Measurements from ENCODE around the gene PARP2.

Gene PARP2, protein sequence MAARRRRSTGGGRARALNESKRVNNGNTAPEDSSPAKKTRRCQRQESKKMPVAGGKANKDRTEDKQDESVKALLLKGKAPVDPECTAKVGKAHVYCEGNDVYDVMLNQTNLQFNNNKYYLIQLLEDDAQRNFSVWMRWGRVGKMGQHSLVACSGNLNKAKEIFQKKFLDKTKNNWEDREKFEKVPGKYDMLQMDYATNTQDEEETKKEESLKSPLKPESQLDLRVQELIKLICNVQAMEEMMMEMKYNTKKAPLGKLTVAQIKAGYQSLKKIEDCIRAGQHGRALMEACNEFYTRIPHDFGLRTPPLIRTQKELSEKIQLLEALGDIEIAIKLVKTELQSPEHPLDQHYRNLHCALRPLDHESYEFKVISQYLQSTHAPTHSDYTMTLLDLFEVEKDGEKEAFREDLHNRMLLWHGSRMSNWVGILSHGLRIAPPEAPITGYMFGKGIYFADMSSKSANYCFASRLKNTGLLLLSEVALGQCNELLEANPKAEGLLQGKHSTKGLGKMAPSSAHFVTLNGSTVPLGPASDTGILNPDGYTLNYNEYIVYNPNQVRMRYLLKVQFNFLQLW

DNA sequence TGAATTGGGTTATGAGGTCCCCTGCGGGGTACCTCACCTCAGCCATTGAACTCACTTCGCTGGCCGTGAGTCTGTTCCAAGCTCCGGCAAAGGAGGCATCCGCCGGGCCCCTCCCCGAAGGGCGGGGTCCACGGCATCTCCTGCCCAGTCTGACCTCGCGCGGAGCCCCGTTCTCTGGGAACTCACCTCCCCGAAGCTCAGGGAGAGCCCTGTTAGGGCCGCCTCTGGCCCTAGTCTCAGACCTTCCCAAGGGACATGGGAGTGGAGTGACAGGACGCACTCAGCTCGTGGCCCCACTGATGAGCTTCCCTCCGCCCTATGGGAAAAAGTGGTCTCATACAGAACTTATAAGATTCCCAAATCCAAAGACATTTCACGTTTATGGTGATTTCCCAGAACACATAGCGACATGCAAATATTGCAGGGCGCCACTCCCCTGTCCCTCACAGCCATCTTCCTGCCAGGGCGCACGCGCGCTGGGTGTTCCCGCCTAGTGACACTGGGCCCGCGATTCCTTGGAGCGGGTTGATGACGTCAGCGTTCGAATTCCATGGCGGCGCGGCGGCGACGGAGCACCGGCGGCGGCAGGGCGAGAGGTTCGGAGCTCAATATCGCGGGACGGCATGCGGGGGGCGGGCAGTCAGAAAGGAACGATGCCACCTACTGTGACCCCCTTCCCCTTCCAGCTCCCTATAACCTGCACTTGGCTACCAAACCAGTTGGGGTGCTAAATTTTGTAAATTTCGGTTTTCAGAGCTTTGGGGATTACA, at the start of gene PARP2:
PARP2 (plus strand) TSS at position 544 of the 770 bp plus-strand sequence; CDS start at position 551, 7 bp downstream.
- Histone ChIP-seq H3K27me3 (ENCODE audit: control insufficient read depth, insufficient read depth, low read length) (no peaks in the 10 kb centered on the region), H3K4me1 (ENCODE audit: control insufficient read depth, insufficient read depth, low read length) (no peaks in the 10 kb centered on the region), H3K4me3 (ENCODE audit: low read length) (peak within 1 kb of the TSS; percentile 74), H3K36me3 (ENCODE audit: control insufficient read depth, insufficient read depth, low read length) (no peaks in the 10 kb centered on the region), H3K9me3 (ENCODE audit: control insufficient read depth, low read length) (no peaks in the 10 kb centered on the region), H3K9ac (ENCODE audit: low read length) (peak within 1 kb of the TSS; percentile 69)

DNA sequence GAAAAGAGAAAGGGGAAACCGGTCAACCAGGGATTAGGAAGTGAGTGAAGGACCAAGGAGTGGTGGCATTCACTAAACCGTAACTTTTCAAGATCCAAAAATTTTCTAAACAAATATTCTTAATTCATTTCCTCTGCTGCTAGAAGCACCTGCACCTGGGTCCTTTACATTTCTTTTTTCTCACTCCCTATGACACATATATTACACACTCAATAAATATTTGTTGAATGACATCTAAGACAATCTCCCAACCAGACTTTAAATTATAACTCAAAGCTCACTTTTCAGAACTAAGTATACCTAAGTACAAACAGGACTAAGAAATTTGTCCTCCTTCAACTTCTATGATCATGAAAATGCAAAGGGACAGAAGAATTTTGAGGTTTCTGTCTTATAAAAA, 48.8 kb upstream of the PARP2 start:
- H3K4me1 ChIP-seq (ENCODE audit: control insufficient read depth, insufficient read depth, low read length): no peaks in the 10 kb centered on the region
- no peak overlapping the region for H3K9ac ChIP-seq (ENCODE audit: low read length)
- H3K27me3 ChIP-seq (ENCODE audit: control insufficient read depth, insufficient read depth, low read length): no peaks in the 10 kb centered on the region
- H3K36me3 ChIP-seq (ENCODE audit: control insufficient read depth, insufficient read depth, low read length): peaks cover 12% of the 10 kb centered on the region
- H3K9me3 ChIP-seq (ENCODE audit: control insufficient read depth, low read length): no peaks in the 10 kb centered on the region
- no peak overlapping the region for H3K4me3 ChIP-seq (ENCODE audit: low read length)

DNA sequence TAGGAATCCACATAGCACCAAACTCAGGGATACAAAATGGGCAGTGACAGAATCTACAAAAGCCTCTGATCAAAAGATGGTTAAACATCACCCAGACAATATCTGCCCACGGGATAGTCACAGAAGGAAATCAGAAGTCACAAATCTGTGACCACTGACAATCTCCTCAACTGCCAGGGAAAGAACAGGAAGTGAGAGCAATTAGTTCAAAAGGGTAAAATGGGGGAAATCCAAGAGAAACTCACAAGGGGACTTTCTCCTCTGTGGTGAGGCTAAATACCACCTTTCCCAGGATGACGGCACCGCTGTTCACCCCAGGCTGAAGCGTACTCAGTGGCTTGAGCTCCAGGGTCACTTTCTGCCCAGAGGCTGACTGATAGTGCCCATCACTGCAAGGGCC, 48.4 kb upstream of the PARP2 start:
- Histone ChIP-seq H3K9ac (ENCODE audit: low read length) (no peak overlapping the region), H3K9me3 (ENCODE audit: control insufficient read depth, low read length) (no peaks in the 10 kb centered on the region), H3K4me1 (ENCODE audit: control insufficient read depth, insufficient read depth, low read length) (no peaks in the 10 kb centered on the region), H3K27me3 (ENCODE audit: control insufficient read depth, insufficient read depth, low read length) (no peaks in the 10 kb centered on the region), H3K4me3 (ENCODE audit: low read length) (no peak overlapping the region), H3K36me3 (ENCODE audit: control insufficient read depth, insufficient read depth, low read length) (peaks cover 12% of the 10 kb centered on the region)

DNA sequence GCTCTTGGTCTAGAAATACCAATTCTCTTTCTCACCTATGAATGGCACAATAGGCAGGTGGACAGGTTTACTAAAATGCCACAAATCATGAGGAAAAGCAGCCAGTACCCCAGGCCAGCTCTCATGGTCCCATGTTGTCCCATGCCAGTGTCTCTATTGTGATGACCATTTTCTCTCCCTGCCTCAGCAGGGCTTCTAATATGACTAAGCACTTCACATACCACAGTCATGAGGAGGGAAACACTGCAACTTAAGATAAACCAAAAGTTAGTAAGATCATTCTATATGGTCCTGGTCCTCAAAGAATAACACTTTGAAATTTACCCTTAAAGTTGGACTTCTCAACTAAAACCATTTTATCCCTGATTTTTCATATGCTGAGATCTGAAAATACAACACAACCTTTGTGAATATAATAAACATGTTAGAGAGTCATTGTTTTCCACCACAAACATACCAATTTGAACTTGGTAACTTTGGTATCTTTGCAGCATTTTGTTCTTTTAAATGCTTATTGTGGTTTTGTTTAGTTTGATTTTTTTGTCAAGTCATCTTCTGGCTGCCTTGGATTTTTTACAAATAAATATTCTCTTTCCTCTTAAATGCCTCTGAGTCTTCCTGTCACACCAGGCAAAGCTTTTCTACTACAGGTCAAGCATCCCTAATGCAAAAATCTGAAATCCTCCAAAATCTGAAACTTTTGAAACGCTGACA, 41.2 kb upstream of the PARP2 start:
- no peaks in the 10 kb centered on the region for H3K9me3 ChIP-seq (ENCODE audit: control insufficient read depth, low read length)
- no peaks in the 10 kb centered on the region for H3K36me3 ChIP-seq (ENCODE audit: control insufficient read depth, insufficient read depth, low read length)
- H3K4me1 ChIP-seq (ENCODE audit: control insufficient read depth, insufficient read depth, low read length): no peaks in the 10 kb centered on the region
- H3K4me3 ChIP-seq (ENCODE audit: low read length): no peak overlapping the region
- no peak overlapping the region for H3K9ac ChIP-seq (ENCODE audit: low read length)
- H3K27me3 ChIP-seq (ENCODE audit: control insufficient read depth, insufficient read depth, low read length): no peaks in the 10 kb centered on the region

GRCh38 chr14:20305265-20306078, 38.0 kb upstream of the PARP2 start, which contains the start of gene TTC5:
TTC5 (minus strand) TSS chr14:20305951; CDS start chr14:20305937, 14 bp downstream.
- Histone ChIP-seq H3K4me1 (ENCODE audit: control insufficient read depth, insufficient read depth, low read length) (no peaks in the 10 kb centered on the region), H3K36me3 (ENCODE audit: control insufficient read depth, insufficient read depth, low read length) (no peaks in the 10 kb centered on the region), H3K9me3 (ENCODE audit: control insufficient read depth, low read length) (no peaks in the 10 kb centered on the region), H3K27me3 (ENCODE audit: control insufficient read depth, insufficient read depth, low read length) (no peaks in the 10 kb centered on the region), H3K9ac (ENCODE audit: low read length) (peak within 1 kb of the TSS; percentile 65), H3K4me3 (ENCODE audit: low read length) (peak within 1 kb of the TSS; percentile 92)

DNA sequence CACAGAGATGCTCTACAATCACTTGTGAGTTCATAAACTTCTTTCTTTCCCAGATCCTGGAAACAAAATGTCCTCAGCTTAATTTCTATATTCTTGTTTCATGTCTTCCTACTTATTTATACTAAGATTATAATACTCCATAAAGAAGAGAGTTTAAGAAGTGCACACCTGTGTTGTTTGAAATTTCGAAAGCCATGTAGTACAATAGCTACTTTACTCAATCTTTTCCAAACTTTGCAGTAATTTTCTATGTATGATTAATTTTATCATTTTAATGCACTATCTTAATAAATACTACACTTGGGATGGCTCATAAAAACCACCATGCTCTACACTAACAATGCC, 37.4 kb upstream of the PARP2 start:
- H3K4me3 ChIP-seq (ENCODE audit: low read length): no peak overlapping the region
- no peaks in the 10 kb centered on the region for H3K36me3 ChIP-seq (ENCODE audit: control insufficient read depth, insufficient read depth, low read length)
- no peaks in the 10 kb centered on the region for H3K4me1 ChIP-seq (ENCODE audit: control insufficient read depth, insufficient read depth, low read length)
- no peak overlapping the region for H3K9ac ChIP-seq (ENCODE audit: low read length)
- H3K27me3 ChIP-seq (ENCODE audit: control insufficient read depth, insufficient read depth, low read length): no peaks in the 10 kb centered on the region
- H3K9me3 ChIP-seq (ENCODE audit: control insufficient read depth, low read length): no peaks in the 10 kb centered on the region

GRCh38 chr14:20314026-20314425, 29.4 kb upstream of the PARP2 start:
- no peak overlapping the region for H3K4me3 ChIP-seq (ENCODE audit: low read length)
- H3K36me3 ChIP-seq (ENCODE audit: control insufficient read depth, insufficient read depth, low read length): peaks cover 11% of the 10 kb centered on the region
- no peaks in the 10 kb centered on the region for H3K27me3 ChIP-seq (ENCODE audit: control insufficient read depth, insufficient read depth, low read length)
- H3K9ac ChIP-seq (ENCODE audit: low read length): no peak overlapping the region
- H3K9me3 ChIP-seq (ENCODE audit: control insufficient read depth, low read length): no peaks in the 10 kb centered on the region
- H3K4me1 ChIP-seq (ENCODE audit: control insufficient read depth, insufficient read depth, low read length): no peaks in the 10 kb centered on the region

GRCh38 chr14:20317720-20318119, 25.7 kb upstream of the PARP2 start:
- H3K4me3 ChIP-seq (ENCODE audit: low read length): no peak overlapping the region
- H3K36me3 ChIP-seq (ENCODE audit: control insufficient read depth, insufficient read depth, low read length): peaks cover 11% of the 10 kb centered on the region

GRCh38 chr14:20327005-20327869, 16.2 kb upstream of the PARP2 start:
- Histone ChIP-seq H3K4me1 (ENCODE audit: control insufficient read depth, insufficient read depth, low read length) (peaks cover 3% of the 10 kb centered on the region), H3K27me3 (ENCODE audit: control insufficient read depth, insufficient read depth, low read length) (no peaks in the 10 kb centered on the region), H3K36me3 (ENCODE audit: control insufficient read depth, insufficient read depth, low read length) (no peaks in the 10 kb centered on the region), H3K9me3 (ENCODE audit: control insufficient read depth, low read length) (no peaks in the 10 kb centered on the region), H3K9ac (ENCODE audit: low read length) (no peak overlapping the region), H3K4me3 (ENCODE audit: low read length) (no peak overlapping the region)

More at GRCh38 chr14:20317720-20318119, 25.7 kb upstream of the PARP2 start:
- H3K9me3 ChIP-seq (ENCODE audit: control insufficient read depth, low read length): no peaks in the 10 kb centered on the region
- no peak overlapping the region for H3K9ac ChIP-seq (ENCODE audit: low read length)
- no peaks in the 10 kb centered on the region for H3K27me3 ChIP-seq (ENCODE audit: control insufficient read depth, insufficient read depth, low read length)
- H3K4me1 ChIP-seq (ENCODE audit: control insufficient read depth, insufficient read depth, low read length): no peaks in the 10 kb centered on the region

- peaks cover 6% of the 10 kb centered on the region for H3K4me1 ChIP-seq (ENCODE audit: control insufficient read depth, insufficient read depth, low read length)
- H3K9ac ChIP-seq (ENCODE audit: low read length): no peak overlapping the region
- H3K36me3 ChIP-seq (ENCODE audit: control insufficient read depth, insufficient read depth, low read length): no peaks in the 10 kb centered on the region
- no peaks in the 10 kb centered on the region for H3K9me3 ChIP-seq (ENCODE audit: control insufficient read depth, low read length)
- H3K4me3 ChIP-seq (ENCODE audit: low read length): no peak overlapping the region
- no peaks in the 10 kb centered on the region for H3K27me3 ChIP-seq (ENCODE audit: control insufficient read depth, insufficient read depth, low read length)
Observed at GRCh38 chr14:20328705-20329104, 14.7 kb upstream of the PARP2 start.

Measured in mucosa of stomach (tissue), 1 donor.